Testis (tissue), 3 donors: ENCODE results near the gene FLT4. TPM values are rescaled to one million over a fixed set of nuclear protein-coding genes. Genes with fewer than 3 reads are reported as not detected.

ENCODE experiments used
- DNase-seq: peaks from one replicate; pipeline ENCODE4 v3.0.0-alpha.2; 2019
- H3K27ac ChIP-seq, 2 donors: fragments of 200-600 bp; sonication (generic); one replicate each; pipeline ENCODE4 v1.5.1; 2019
- H3K27me3 ChIP-seq: fragments of 200-600 bp; sonication (generic); one replicate; pipeline ENCODE4 v1.5.1; 2019
- H3K36me3 ChIP-seq: fragments of 200-600 bp; sonication (generic); one replicate; pipeline ENCODE4 v1.5.1; 2017; ENCODE audit warnings: low read depth; ENCODE audit errors: missing control alignments
- H3K4me1 ChIP-seq: fragments of 200-600 bp; sonication (generic); one replicate; pipeline ENCODE4 v1.5.1; 2019
- H3K4me3 ChIP-seq, 2 donors: fragments of 200-600 bp; sonication (generic); one replicate each; pipeline ENCODE4 v1.5.1; 2017 to 2019
- H3K9me3 ChIP-seq: fragments of 200-600 bp; sonication (generic); one replicate; pipeline ENCODE4 v1.5.1; 2017
- POLR2A ChIP-seq: fragments of 450-650 bp; IDR thresholded peaks from one replicate; pipeline ENCODE4 v1.6.1; 2017; ENCODE audit warnings: antibody characterized with exemption, mild to moderate bottlenecking, moderate library complexity
- WGBS, 2 donors: methylation state at CpG; one replicate each; pipeline ENCODE4 v1.1.5; 2018; 5-methylcytosine and 5-hydroxymethylcytosine counted together
- intact Hi-C: fragments of 100-400 bp; cut with DNase I; formaldehyde crosslinking; loops from one replicate; pipeline ENCODE4 v1.15.1; 2023; ENCODE audit warnings: low total_unique reads
- polyA plus RNA-seq: library from polyadenylated mRNA; stranded (reverse); fragments of 350-450 nt; fragmentation: Illumina TruSeq; extraction: RNeasy Lipid Tissue Mini Kit (QIAGEN cat#74804); gene quantifications from one replicate; pipeline ENCODE4 v1.2.3, GENCODE V29; 2014; ENCODE audit warnings: low read depth, low replicate concordance; ENCODE audit not compliant: insufficient read depth
- total RNA-seq, 2 donors: library from RNA; depleted of rRNA; stranded (reverse); fragments of >200 nt; gene quantifications; one replicate each; pipeline ENCODE4 v1.2.3, GENCODE V29; 2016
- TF ChIP-seq, protein P1 (sequence below), 3 experiments: fragments of 450-650 bp in 2 of 3; fragments of 200-600 bp in 1 of 3; sonication (generic) in 1 of 3; IDR thresholded peaks; one replicate each; pipeline ENCODE4 v1.5.1; 2016 to 2019; ENCODE audit warnings: antibody characterized with exemption in 3 of 3, mild to moderate bottlenecking in 2 of 3, moderate library complexity in 1 of 3

The FLT4 gene
- total and polyA plus RNA-seq, 3 donors from 2014 or later, result 11.9 to 24.2 (median 23.5) TPM

DNA sequence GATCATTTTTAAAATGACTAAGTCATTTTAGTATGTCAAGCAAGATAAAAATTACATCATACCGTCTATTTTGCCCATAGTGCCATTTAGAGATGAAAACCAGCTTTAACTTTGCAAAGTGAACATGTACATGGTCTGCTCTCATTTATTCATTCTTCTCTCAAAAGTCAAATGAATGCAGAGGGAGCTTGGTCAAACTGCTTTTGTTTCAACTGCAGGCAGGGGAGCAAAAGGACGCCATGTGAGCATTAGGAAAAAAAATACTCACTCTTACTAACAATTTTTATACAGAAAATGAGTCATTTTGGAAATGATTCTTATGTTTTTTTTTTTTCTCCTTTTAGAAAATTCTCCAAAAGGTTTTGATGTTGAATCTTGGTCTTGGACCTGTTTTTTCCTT is 73.8 kb downstream of the FLT4 start:
- H3K36me3 ChIP-seq, result no peaks in the 10 kb centered on the region
- intact Hi-C loops, result no loop called here
- no peak overlapping the region for H3K4me3 ChIP-seq
- DNase-seq, result no peak
- no peak for TF ChIP-seq POLR2A
- TF ChIP-seq, protein P1, sequence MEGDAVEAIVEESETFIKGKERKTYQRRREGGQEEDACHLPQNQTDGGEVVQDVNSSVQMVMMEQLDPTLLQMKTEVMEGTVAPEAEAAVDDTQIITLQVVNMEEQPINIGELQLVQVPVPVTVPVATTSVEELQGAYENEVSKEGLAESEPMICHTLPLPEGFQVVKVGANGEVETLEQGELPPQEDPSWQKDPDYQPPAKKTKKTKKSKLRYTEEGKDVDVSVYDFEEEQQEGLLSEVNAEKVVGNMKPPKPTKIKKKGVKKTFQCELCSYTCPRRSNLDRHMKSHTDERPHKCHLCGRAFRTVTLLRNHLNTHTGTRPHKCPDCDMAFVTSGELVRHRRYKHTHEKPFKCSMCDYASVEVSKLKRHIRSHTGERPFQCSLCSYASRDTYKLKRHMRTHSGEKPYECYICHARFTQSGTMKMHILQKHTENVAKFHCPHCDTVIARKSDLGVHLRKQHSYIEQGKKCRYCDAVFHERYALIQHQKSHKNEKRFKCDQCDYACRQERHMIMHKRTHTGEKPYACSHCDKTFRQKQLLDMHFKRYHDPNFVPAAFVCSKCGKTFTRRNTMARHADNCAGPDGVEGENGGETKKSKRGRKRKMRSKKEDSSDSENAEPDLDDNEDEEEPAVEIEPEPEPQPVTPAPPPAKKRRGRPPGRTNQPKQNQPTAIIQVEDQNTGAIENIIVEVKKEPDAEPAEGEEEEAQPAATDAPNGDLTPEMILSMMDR (IDR thresholded peaks at IDR 0.05), result no peak
- no peaks in the 10 kb centered on the region for H3K27me3 ChIP-seq
- WGBS, 2 donors, result 84 to 88% methylated on average over 2 of the region's 2 CpGs
- no peak overlapping the region for H3K27ac ChIP-seq
- no peaks in the 10 kb centered on the region for H3K4me1 ChIP-seq
- H3K9me3 ChIP-seq, result no peaks in the 10 kb centered on the region

DNA sequence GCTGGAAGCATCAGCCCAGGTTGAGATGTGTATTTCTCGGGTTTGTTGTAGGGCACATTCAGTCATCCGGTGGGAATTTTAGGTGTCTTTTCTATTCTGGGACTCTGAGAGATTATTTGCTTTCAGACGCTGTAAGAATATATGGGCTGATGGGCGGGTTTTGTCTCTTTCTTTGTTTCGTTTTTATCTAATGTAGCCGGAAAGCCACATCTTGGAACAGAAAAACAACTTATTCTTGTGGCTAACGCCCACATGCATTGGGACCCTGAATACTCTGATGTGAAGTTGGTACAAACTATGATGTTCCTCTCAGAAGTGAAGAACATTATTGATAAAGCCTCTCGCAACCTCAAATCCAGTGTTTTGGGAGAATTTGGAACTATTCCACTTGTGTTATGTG is 80.5 kb downstream of the FLT4 start:
- H3K27ac ChIP-seq, result peak overlapping the region in 1 of 2 donors; percentile 31
- H3K4me1 ChIP-seq, result no peaks in the 10 kb centered on the region
- H3K4me3 ChIP-seq, result no peak overlapping the region
- TF ChIP-seq, protein P1 (IDR thresholded peaks at IDR 0.05), result no peak
- TF ChIP-seq POLR2A, result no peak
- no peaks in the 10 kb centered on the region for H3K9me3 ChIP-seq
- DNase-seq, result no peak
- no peaks in the 10 kb centered on the region for H3K36me3 ChIP-seq
- H3K27me3 ChIP-seq, result no peaks in the 10 kb centered on the region
- intact Hi-C loops, result no loop called here
- 51 to 73% methylated on average over 8 of the region's 8 CpGs for WGBS, 2 donors

DNA sequence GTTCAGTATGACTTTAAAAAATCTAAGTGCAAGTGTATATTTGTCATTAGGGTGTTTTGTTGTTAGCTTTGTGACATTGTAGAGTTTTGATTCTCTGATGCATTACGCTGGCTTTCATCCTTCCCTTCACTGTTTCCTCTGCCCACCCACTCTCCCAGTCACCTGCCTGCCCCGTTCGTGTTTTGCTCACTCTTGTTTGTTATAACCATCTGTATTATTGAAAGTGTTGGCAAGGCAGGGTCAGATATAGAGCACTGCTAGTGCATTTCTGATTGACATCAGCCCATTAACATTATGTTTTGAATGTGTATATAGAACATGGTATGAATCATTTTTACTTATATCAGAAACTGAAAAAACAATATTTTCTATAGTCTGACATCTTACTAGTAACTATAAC is 85.4 kb downstream of the FLT4 start:
- WGBS, 2 donors, result 62 to 68% methylated on average over 3 of the region's 3 CpGs
- DNase-seq, result no peak
- no peaks in the 10 kb centered on the region for H3K36me3 ChIP-seq

DNA sequence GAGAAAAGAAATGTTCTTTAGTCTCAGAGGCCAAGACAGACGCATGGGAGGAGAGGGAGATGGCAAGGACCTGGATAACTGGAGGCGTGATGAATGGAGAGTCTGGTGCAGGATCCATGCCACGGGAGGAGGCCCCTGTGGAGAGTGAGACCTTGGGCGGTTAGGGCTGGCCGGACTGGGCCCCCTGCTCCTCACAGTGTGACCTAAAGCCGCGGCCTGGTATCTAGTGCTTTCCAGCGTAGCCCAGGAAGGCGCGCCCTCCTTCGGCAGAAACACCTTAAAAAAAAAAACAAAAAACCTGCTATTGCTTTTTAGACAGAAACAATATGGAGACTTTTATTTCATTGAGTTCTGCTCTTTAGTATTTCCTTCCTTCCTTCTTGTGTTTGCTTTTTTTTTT is 91.2 kb downstream of the FLT4 start:
- no peak overlapping the region for H3K27ac ChIP-seq
- no peaks in the 10 kb centered on the region for H3K4me1 ChIP-seq
- DNase-seq, result no peak
- H3K4me3 ChIP-seq, result no peak overlapping the region
- intact Hi-C loops, result no loop called here
- no peaks in the 10 kb centered on the region for H3K9me3 ChIP-seq
- no peak for TF ChIP-seq POLR2A
- TF ChIP-seq, protein P1 (IDR thresholded peaks at IDR 0.05), result no peak
- no peaks in the 10 kb centered on the region for H3K27me3 ChIP-seq
- H3K36me3 ChIP-seq, result no peaks in the 10 kb centered on the region
- 82 to 83% methylated on average over 11 of the region's 11 CpGs for WGBS, 2 donors

More for the DNA sequence above, 85.4 kb downstream of the FLT4 start:
- TF ChIP-seq, protein P1 (IDR thresholded peaks at IDR 0.05), result no peak
- no peak for TF ChIP-seq POLR2A
- intact Hi-C loops, result no loop called here
- H3K9me3 ChIP-seq, result no peaks in the 10 kb centered on the region
- H3K4me3 ChIP-seq, result no peak overlapping the region
- no peaks in the 10 kb centered on the region for H3K4me1 ChIP-seq
- H3K27me3 ChIP-seq, result no peaks in the 10 kb centered on the region
- H3K27ac ChIP-seq, result no peak overlapping the region

DNA sequence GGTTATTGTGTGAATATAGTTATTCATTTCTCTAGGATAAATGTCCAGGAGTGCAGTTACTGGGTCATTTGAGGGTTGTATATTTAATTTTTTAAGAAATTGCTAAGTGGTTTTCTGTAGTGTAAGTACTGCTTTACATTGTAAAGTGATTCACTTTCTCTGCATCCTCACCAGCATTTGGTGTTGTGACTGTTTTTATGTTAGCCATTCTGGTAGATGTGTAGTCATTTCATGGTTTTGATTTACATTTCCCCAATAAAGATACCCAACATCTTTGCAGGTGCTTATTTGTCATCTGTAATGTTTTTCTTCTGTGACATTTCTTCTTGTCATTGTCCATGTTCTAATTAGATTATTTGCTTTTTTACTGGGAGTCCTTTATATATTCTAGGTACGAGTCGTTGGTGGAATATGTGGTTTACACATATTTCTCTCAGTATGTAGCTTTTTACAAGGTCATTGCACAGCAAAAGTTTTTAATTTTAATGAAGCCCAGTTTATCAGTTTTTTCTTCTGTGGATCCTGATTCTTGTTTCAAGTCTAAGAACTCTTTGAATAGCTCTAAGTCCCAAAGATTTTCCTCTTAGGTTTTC is 92.1 kb downstream of the FLT4 start:
- H3K36me3 ChIP-seq, result no peaks in the 10 kb centered on the region
- H3K4me1 ChIP-seq, result no peaks in the 10 kb centered on the region
- no peak overlapping the region for H3K4me3 ChIP-seq
- DNase-seq, result no peak
- WGBS, 2 donors, result 58 to 76% methylated on average over 2 of the region's 2 CpGs
- H3K27me3 ChIP-seq, result no peaks in the 10 kb centered on the region
- no peak overlapping the region for H3K27ac ChIP-seq
- intact Hi-C loops, result no loop called here
- H3K9me3 ChIP-seq, result no peaks in the 10 kb centered on the region
- TF ChIP-seq POLR2A, result no peak
- TF ChIP-seq, protein P1 (IDR thresholded peaks at IDR 0.05), result no peak
